WTC11 (cell line): ENCODE measurements around the gene ACSS2. TPM values are rescaled to one million over a fixed set of nuclear protein-coding genes. Genes with fewer than 3 reads are reported as not detected.

Source experiments
- ATAC-seq: fragments of 200-7000 bp; cut with Tn5 transposase; 2 replicates; pipeline ENCODE4 v1.10.0; 2021; ENCODE audit warnings: mild to moderate bottlenecking, moderate library complexity
- CTCF ChIA-PET: fragments of 300-600 bp; sonication (Branson Sonifier 250); formaldehyde crosslinking; loops from one replicate; lab custom pipeline; 2021; ENCODE audit warnings: antibody characterized with exemption; lab: Charles Lee
- POLR2A ChIA-PET: fragments of 350-600 bp; sonication (Branson Sonifier 250); formaldehyde crosslinking; loops from one replicate; lab custom pipeline; 2021; ENCODE audit warnings: antibody characterized with exemption; lab: Charles Lee
- DNase-seq: peaks from one replicate; pipeline ENCODE4 v3.0.0; 2021; ENCODE audit warnings: low spot score
- H3K27ac Mint-ChIP-seq: 2 replicates; pipeline ENCODE4 v1.8.0; 2021; ENCODE audit warnings: mixed read lengths
- H3K27me3 Mint-ChIP-seq: 2 replicates; pipeline ENCODE4 v1.8.0; 2021; ENCODE audit warnings: low read depth, mild to moderate bottlenecking, moderate library complexity, mixed read lengths
- H3K36me3 Mint-ChIP-seq: 2 replicates; pipeline ENCODE4 v1.8.0; 2021; ENCODE audit warnings: mixed read lengths
- H3K4me1 Mint-ChIP-seq: 2 replicates; pipeline ENCODE4 v1.8.0; 2022; ENCODE audit warnings: mixed read lengths
- H3K4me3 Mint-ChIP-seq: 2 replicates; pipeline ENCODE4 v1.8.0; 2021; ENCODE audit warnings: mild to moderate bottlenecking, moderate library complexity, mixed read lengths
- H3K9me3 Mint-ChIP-seq: 2 replicates; pipeline ENCODE4 v1.8.0; 2021; ENCODE audit warnings: mixed read lengths
- ATF1 ChIP-seq: sonication (generic); formaldehyde crosslinking; IDR thresholded peaks from 2 replicates; pipeline ENCODE4 v1.8.1; 2023; ENCODE audit warnings: mild to moderate bottlenecking, moderate library complexity, missing genetic modification reagents
- CBFB ChIP-seq: sonication (generic); formaldehyde crosslinking; IDR thresholded peaks from 2 replicates; pipeline ENCODE4 v1.8.1; 2022; ENCODE audit warnings: mild to moderate bottlenecking, low read depth, missing genetic modification reagents
- GRHL2 ChIP-seq: fragments of 250-450 bp; sonication (Bioruptor Pico); IDR thresholded peaks from 2 replicates; pipeline ENCODE4 v1.8.0; 2022; ENCODE audit warnings: mild to moderate bottlenecking, moderate library complexity; ENCODE audit not compliant: insufficient replicate concordance, severe bottlenecking
- HMGA2 ChIP-seq: fragments of 250-450 bp; sonication (Bioruptor Pico); IDR thresholded peaks from 2 replicates; pipeline ENCODE4 v1.4.0; 2021; ENCODE audit warnings: mild to moderate bottlenecking, moderate library complexity
- JAZF1 ChIP-seq: fragments of 250-450 bp; sonication (Bioruptor Pico); IDR thresholded peaks from 2 replicates; pipeline ENCODE4 v1.9.0; 2021; ENCODE audit warnings: moderate library complexity, mild to moderate bottlenecking, inconsistent platforms
- NFE2L1 ChIP-seq: sonication (generic); formaldehyde crosslinking; IDR thresholded peaks from 2 replicates; pipeline ENCODE4 v1.8.1; 2023; ENCODE audit warnings: missing genetic modification reagents
- TEAD1 ChIP-seq: sonication (generic); formaldehyde crosslinking; IDR thresholded peaks from 2 replicates; pipeline ENCODE4 v1.8.0; 2022; ENCODE audit warnings: mild to moderate bottlenecking, missing genetic modification reagents
- ZNF232 ChIP-seq: sonication (generic); formaldehyde crosslinking; IDR thresholded peaks from 2 replicates; pipeline ENCODE4 v1.8.0; 2022; ENCODE audit warnings: mild to moderate bottlenecking, missing genetic modification reagents
- ZNF263 ChIP-seq: sonication (generic); formaldehyde crosslinking; IDR thresholded peaks from 2 replicates; pipeline ENCODE4 v1.8.1; 2022; ENCODE audit warnings: low read depth, mild to moderate bottlenecking, moderate library complexity, missing genetic modification reagents
- ZNF317 ChIP-seq: sonication (generic); formaldehyde crosslinking; IDR thresholded peaks from 2 replicates; pipeline ENCODE4 v1.8.1; 2023; ENCODE audit warnings: low read depth, mild to moderate bottlenecking, moderate library complexity, missing genetic modification reagents, borderline replicate concordance
- ZNF416 ChIP-seq: fragments of 250-450 bp; sonication (Bioruptor Pico); IDR thresholded peaks from 2 replicates; pipeline ENCODE4 v1.9.0; 2021; ENCODE audit warnings: mild to moderate bottlenecking, inconsistent platforms
- total RNA-seq: library from RNA; stranded (reverse); gene quantifications from 3 replicates; pipeline ENCODE4 v1.2.3, GENCODE V29; 2021
- TF ChIP-seq, protein P1 (sequence below): sonication (generic); formaldehyde crosslinking; IDR thresholded peaks from 2 replicates; pipeline ENCODE4 v1.8.1; 2023; ENCODE audit warnings: mild to moderate bottlenecking, missing genetic modification reagents, moderate library complexity
- TF ChIP-seq, protein P2 (sequence below): fragments of 200-600 bp; IDR thresholded peaks from 2 replicates; pipeline ENCODE4 v1.8.0; 2022; ENCODE audit warnings: antibody characterized with exemption
- TF ChIP-seq, protein P3 (sequence below): sonication (generic); formaldehyde crosslinking; IDR thresholded peaks from 2 replicates; pipeline ENCODE4 v1.8.1; 2023; ENCODE audit warnings: mild to moderate bottlenecking, moderate library complexity, missing genetic modification reagents
- TF ChIP-seq, protein P4 (sequence below): sonication (generic); formaldehyde crosslinking; IDR thresholded peaks from 2 replicates; pipeline ENCODE4 v1.8.1; 2022; ENCODE audit warnings: low read depth, missing genetic modification reagents, borderline replicate concordance
- TF ChIP-seq, protein P5 (sequence below): sonication (generic); formaldehyde crosslinking; IDR thresholded peaks from 2 replicates; pipeline ENCODE4 v1.8.1; 2023; ENCODE audit warnings: mild to moderate bottlenecking, missing genetic modification reagents, borderline replicate concordance
- TF ChIP-seq, protein P6 (sequence below): fragments of 250-450 bp; sonication (Bioruptor Pico); IDR thresholded peaks from 2 replicates; pipeline ENCODE4 v1.8.0; 2021; ENCODE audit warnings: mild to moderate bottlenecking

The ACSS2 gene
- total RNA-seq, 1 experiment from 2014 or later: 28.9 TPM

DNA sequence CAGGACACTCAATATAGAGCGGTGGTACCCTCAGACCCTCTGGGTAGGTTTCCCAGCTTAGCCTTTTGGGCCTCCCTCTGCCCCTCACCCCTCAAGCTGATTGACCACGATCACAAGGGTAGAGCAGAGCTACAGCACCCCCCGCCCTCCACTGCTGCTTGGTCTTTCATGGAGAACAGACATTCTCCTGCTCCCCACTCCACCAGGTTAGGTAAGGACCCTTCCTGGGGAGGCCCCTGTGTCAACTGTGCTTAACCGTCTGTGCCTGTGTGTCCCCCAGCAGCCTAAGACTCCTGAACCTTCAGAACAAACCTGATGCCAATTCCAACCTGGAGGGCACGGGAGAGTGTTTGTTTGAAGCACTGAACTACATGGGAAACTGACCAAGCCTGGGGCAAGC is 91.0 kb downstream of the ACSS2 start:
- Mint-ChIP-seq H3K36me3 (no peaks in the 10 kb centered on the region), H3K27ac (no peak overlapping the region), H3K27me3 (no peaks in the 10 kb centered on the region), H3K4me3 (no peak overlapping the region), H3K9me3 (no peaks in the 10 kb centered on the region), H3K4me1 (peaks cover 10% of the 10 kb centered on the region)
- ATAC-seq (no peak), DNase-seq (no peak)
- ChIA-PET POLR2A (no interaction called here), CTCF (interaction anchor here (1.0 to 2.8 kb wide), 3 partner anchors 12 to 129 kb away, joined by 3 to 10 read pairs (median 4); partner anchors contain the start of genes ACSS2, GSS and MYH7B)
- TF ChIP-seq, protein P1, sequence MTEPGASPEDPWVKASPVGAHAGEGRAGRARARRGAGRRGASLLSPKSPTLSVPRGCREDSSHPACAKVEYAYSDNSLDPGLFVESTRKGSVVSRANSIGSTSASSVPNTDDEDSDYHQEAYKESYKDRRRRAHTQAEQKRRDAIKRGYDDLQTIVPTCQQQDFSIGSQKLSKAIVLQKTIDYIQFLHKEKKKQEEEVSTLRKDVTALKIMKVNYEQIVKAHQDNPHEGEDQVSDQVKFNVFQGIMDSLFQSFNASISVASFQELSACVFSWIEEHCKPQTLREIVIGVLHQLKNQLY: no peak
- TF ChIP-seq TEAD1 (CRISPR knock-in tag): no peak
- TF ChIP-seq, protein P2, sequence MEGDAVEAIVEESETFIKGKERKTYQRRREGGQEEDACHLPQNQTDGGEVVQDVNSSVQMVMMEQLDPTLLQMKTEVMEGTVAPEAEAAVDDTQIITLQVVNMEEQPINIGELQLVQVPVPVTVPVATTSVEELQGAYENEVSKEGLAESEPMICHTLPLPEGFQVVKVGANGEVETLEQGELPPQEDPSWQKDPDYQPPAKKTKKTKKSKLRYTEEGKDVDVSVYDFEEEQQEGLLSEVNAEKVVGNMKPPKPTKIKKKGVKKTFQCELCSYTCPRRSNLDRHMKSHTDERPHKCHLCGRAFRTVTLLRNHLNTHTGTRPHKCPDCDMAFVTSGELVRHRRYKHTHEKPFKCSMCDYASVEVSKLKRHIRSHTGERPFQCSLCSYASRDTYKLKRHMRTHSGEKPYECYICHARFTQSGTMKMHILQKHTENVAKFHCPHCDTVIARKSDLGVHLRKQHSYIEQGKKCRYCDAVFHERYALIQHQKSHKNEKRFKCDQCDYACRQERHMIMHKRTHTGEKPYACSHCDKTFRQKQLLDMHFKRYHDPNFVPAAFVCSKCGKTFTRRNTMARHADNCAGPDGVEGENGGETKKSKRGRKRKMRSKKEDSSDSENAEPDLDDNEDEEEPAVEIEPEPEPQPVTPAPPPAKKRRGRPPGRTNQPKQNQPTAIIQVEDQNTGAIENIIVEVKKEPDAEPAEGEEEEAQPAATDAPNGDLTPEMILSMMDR: no peak
- TF ChIP-seq, protein P3, sequence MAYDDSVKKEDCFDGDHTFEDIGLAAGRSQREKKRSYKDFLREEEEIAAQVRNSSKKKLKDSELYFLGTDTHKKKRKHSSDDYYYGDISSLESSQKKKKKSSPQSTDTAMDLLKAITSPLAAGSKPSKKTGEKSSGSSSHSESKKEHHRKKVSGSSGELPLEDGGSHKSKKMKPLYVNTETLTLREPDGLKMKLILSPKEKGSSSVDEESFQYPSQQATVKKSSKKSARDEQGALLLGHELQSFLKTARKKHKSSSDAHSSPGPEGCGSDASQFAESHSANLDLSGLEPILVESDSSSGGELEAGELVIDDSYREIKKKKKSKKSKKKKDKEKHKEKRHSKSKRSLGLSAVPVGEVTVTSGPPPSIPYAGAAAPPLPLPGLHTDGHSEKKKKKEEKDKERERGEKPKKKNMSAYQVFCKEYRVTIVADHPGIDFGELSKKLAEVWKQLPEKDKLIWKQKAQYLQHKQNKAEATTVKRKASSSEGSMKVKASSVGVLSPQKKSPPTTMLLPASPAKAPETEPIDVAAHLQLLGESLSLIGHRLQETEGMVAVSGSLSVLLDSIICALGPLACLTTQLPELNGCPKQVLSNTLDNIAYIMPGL (CRISPR knock-in tag): no peak
- no peak for TF ChIP-seq ZNF232 (CRISPR knock-in tag)
- TF ChIP-seq, protein P4, sequence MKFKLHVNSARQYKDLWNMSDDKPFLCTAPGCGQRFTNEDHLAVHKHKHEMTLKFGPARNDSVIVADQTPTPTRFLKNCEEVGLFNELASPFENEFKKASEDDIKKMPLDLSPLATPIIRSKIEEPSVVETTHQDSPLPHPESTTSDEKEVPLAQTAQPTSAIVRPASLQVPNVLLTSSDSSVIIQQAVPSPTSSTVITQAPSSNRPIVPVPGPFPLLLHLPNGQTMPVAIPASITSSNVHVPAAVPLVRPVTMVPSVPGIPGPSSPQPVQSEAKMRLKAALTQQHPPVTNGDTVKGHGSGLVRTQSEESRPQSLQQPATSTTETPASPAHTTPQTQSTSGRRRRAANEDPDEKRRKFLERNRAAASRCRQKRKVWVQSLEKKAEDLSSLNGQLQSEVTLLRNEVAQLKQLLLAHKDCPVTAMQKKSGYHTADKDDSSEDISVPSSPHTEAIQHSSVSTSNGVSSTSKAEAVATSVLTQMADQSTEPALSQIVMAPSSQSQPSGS (CRISPR knock-in tag): no peak
- no peak for TF ChIP-seq NFE2L1 (CRISPR knock-in tag)
- TF ChIP-seq ATF1: no peak
- TF ChIP-seq, protein P5, sequence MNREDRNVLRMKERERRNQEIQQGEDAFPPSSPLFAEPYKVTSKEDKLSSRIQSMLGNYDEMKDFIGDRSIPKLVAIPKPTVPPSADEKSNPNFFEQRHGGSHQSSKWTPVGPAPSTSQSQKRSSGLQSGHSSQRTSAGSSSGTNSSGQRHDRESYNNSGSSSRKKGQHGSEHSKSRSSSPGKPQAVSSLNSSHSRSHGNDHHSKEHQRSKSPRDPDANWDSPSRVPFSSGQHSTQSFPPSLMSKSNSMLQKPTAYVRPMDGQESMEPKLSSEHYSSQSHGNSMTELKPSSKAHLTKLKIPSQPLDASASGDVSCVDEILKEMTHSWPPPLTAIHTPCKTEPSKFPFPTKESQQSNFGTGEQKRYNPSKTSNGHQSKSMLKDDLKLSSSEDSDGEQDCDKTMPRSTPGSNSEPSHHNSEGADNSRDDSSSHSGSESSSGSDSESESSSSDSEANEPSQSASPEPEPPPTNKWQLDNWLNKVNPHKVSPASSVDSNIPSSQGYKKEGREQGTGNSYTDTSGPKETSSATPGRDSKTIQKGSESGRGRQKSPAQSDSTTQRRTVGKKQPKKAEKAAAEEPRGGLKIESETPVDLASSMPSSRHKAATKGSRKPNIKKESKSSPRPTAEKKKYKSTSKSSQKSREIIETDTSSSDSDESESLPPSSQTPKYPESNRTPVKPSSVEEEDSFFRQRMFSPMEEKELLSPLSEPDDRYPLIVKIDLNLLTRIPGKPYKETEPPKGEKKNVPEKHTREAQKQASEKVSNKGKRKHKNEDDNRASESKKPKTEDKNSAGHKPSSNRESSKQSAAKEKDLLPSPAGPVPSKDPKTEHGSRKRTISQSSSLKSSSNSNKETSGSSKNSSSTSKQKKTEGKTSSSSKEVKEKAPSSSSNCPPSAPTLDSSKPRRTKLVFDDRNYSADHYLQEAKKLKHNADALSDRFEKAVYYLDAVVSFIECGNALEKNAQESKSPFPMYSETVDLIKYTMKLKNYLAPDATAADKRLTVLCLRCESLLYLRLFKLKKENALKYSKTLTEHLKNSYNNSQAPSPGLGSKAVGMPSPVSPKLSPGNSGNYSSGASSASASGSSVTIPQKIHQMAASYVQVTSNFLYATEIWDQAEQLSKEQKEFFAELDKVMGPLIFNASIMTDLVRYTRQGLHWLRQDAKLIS (CRISPR knock-in tag): no peak
- TF ChIP-seq ZNF416 (CRISPR knock-in tag): no peak
- TF ChIP-seq ZNF263 (CRISPR knock-in tag): no peak
- TF ChIP-seq JAZF1 (CRISPR knock-in tag): no peak
- TF ChIP-seq, protein P6, sequence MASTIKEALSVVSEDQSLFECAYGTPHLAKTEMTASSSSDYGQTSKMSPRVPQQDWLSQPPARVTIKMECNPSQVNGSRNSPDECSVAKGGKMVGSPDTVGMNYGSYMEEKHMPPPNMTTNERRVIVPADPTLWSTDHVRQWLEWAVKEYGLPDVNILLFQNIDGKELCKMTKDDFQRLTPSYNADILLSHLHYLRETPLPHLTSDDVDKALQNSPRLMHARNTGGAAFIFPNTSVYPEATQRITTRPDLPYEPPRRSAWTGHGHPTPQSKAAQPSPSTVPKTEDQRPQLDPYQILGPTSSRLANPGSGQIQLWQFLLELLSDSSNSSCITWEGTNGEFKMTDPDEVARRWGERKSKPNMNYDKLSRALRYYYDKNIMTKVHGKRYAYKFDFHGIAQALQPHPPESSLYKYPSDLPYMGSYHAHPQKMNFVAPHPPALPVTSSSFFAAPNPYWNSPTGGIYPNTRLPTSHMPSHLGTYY (CRISPR knock-in tag): no peak
- no peak for TF ChIP-seq GRHL2 (CRISPR knock-in tag)
- TF ChIP-seq HMGA2 (CRISPR knock-in tag): no peak
- TF ChIP-seq ZNF317 (CRISPR knock-in tag): no peak
- no peak for TF ChIP-seq CBFB (CRISPR knock-in tag)
